Measurements from ENCODE around the gene JAK1. TPM values are rescaled to one million over a fixed set of nuclear protein-coding genes. Genes with fewer than 3 reads are reported as not detected.

The JAK1 gene
- total RNA-seq, 1 donor from 2014 or later = 332 TPM

DNA sequence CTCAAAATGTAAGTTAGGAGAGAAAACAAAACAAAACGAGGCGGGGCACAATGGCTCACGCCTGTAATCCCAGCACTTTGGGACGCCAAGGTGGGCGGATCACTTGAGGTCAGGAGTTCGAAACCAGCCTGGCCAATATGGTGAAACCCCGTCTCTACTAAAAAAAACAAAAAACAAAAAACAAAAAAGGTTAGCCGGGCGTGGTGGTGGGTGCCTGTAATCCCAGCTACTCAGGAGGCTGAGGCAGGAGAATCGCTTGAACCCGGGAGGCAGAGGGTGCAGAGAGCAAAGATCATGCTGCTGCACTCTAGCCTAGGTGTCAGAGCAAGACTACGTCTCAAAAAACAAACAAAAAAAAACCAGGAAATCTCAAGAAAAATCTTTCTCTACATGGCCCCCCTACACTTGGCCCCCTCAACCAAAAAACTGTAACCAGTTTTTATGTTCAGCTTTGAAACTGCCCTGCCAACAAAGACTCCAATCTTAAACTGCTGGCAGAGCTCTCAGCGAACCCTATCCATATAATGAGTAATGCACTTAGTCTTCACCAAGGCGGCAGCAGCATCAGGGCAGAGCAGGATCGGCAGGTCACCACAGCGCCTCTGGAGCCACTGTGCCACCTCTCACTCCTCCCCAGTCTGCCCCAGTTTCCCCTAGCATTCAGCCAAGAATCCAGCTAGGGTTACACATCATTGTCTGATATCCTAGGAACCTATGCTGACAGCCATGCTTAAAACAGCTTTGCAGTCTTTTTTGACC, 71.7 kb downstream of the JAK1 start:
- no peak for DNase-seq (ENCODE audit: extremely low read depth, low read depth, low spot score)

- no peak for DNase-seq (ENCODE audit: extremely low read depth, low read depth, low spot score)
Measured at GRCh38 chr1:64893921-64894320, 72.4 kb downstream of the JAK1 start.

DNA sequence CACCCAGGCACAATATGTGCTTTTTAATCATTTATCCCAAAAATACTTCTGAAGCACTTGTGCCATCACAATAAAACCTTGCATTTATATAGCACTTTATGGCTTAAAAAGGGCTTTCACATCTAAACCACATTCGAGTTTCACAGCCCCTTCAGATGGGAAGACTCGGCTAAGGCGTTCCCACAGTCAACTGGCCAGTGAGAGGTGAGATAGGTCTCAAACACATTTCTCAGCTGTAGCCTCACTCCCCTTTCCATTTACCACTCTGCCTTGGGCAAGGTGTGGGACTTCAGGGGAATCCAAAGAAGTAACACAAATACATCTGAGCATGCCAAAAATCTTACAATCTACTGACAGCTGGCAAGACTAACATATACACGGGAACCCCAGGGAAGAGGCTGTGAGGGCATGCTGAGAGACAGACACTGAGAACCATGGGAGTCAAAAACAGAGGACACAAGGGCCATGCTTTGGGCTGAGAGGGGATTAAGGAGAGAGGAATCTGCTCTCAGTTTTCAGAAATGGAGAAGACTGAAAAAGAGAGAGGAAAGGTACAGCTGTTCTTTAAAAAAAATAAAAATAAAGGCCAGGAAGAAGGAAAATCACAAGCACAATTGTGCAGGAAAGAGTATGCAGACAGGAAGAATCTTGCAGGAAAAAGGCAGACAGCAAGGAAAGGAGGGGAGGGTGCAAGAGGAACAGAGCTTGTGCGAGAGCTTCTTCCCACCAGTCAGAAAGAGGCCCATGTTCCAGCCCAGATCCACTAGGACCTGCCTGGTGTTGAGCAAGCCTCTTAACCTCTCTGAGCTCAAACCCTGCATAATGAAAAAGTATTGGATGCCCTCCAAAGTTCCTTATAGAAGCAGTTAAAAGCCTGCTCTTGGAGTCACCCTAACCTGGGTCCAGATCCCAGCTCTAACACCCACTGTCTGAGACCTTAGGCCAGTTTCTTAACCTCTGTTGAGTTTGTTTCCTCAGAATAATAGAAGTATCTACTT, 73.5 kb downstream of the JAK1 start:
- no peak for DNase-seq (ENCODE audit: extremely low read depth, low read depth, low spot score)

GRCh38 chr1:64891448-64891825, 74.9 kb downstream of the JAK1 start:
- no peak for DNase-seq (ENCODE audit: extremely low read depth, low read depth, low spot score)

DNA sequence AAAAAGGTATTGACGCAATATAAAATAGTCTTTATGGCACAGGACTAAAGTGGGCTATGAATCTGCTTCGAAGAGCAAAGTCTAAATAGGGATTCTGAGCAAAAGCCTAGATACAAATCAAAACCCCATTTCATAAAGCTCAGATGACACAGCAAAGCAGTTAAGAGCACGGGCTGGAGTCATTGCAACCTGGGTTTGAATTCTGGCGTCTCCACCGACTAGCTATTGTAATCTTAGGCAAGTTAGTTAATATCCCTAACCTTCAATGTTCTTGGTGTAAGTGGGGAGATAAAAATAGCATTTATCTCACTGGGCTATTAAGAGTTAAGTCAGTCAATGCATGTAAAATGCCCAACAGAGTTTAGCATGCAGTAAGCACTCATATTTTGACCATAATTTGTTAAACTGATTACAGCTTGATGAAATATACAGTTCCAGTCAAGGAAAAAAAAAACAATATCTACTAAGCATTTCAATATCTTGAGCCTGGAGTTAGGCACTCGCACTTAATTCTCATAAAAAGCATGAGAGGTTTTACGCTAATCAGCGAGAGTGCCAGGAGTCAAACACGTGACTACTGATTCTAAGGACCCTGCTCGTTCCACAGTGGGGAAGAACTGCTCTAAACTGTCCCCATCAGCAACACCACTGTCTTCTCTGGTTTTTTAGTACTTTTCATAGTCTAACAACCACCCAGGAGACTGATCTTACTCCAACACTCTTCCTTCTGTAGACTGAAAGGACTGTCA, 75.5 kb downstream of the JAK1 start:
- no peak for DNase-seq (ENCODE audit: extremely low read depth, low read depth, low spot score)

GRCh38 chr1:64887689-64888217, 78.6 kb downstream of the JAK1 start:
- no peak for DNase-seq (ENCODE audit: extremely low read depth, low read depth, low spot score)

- DNase-seq (ENCODE audit: extremely low read depth, low read depth, low spot score) = no peak
Measured at GRCh38 chr1:64886877-64887276, 79.5 kb downstream of the JAK1 start.

- no peak for DNase-seq (ENCODE audit: extremely low read depth, low read depth, low spot score)
Measured at GRCh38 chr1:64885648-64886047, 80.7 kb downstream of the JAK1 start.

DNA sequence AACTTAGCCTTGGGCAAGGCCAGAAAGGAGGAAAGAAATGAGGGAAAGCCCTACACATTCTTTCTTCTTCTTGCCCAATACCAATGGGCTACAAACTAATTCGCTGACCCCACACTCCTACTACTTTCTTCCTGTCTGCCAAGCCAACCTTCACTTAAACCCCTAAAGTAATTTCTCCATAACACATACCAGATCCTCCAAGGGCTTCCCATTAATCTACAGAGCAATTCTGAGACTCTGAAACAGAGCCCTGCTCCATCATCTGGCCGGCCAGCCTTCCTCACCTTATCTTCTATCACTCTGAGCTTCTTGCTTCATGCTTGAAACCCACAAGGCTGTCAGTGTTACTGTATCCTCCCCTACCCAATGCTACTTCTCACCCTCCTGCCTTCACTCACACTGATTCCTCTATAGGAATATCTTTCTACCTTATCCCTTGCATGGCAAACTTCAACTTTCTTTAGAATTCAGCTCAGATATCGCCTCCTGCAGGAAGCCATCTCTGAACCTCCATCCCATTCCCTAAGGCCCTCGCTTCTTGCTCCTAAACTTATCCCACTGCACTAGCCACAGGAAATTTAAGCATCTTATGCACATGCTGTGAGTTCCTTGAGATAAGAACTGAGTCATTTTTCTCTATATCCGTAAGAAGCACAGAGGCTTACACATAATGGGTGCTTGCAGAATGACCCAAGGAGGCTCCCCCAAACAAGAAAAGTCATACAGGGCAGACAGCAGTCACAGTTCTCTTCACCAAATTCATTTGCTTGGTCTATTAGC, 81.9 kb downstream of the JAK1 start:
- no peak for DNase-seq (ENCODE audit: extremely low read depth, low read depth, low spot score)

- DNase-seq (ENCODE audit: extremely low read depth, low read depth, low spot score) = no peak
Measured at GRCh38 chr1:64882574-64883255, 83.6 kb downstream of the JAK1 start.

DNA sequence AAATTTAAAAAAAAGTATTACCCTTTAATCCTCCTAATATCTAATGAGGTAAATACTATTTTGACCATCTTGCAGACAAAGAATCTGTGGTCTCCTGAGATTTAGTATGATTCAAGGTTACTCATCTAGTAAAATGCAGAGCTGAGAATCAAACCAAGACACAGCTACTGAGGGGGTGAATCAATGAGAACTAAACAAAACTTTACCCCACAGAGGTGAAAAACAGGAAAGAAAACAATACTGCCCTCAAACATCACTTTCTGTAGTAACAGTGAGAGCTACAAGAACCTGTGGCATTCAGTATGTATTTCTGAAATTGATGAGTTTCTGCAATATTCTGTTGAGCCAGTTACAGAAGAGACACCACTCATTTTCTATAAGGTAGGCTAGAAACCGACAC, 85.1 kb downstream of the JAK1 start:
- DNase-seq (ENCODE audit: extremely low read depth, low read depth, low spot score) = no peak

- no peak for DNase-seq (ENCODE audit: extremely low read depth, low read depth, low spot score)
Measured at GRCh38 chr1:64880449-64880848, 85.9 kb downstream of the JAK1 start.

DNA sequence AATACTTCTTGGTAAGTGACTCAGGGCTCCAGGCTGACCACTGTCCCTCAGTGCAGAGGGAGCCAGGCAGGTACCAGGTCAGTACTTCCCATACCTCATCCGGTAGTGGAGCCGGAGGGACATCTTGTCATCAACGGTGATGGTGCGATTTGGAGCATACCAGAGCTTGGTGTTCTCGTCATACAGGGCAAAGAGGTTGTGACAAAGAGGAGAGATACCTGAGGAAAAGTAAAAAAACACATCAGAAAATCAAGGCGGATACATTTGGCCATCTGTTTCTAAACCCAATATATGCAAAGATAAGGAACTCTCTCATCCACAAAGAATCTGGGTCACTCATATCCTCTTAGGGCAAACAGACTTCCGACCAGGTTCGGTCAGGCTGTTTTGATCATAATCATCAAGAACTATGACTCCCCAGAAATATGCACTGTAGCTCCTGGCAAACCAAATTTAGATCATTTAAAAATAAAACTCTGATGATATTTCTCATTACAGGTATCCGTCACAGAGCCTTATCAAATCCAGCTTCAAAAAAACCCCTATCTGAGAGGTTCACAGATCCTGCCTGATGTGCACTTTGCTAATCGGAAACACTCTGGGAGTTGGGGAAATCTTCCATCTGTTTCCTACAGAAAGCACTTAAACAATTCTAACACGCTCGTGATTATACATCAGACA, 87.3 kb downstream of the JAK1 start:
- peak; percentile 94 for DNase-seq (ENCODE audit: extremely low read depth, low read depth, low spot score)

DNA sequence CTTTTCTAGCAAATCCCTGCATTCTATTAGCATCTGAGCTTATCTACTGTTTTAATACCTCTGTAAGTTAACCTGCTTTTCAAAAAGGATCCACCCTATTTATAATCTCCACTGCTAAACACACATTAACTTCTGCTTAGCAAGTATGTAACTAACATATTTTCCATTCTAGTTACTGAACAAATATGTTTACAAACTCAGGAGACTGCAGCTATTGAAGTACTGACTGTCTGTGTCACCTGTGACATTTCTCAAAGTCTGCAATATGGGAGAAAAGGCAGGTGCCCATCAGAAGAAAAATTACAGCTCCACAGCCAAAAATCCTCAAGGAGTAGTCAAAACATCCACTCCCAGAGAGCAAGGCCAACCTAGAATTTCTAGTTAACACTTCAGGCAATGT, 88.3 kb downstream of the JAK1 start:
- no peak for DNase-seq (ENCODE audit: extremely low read depth, low read depth, low spot score)

DNA sequence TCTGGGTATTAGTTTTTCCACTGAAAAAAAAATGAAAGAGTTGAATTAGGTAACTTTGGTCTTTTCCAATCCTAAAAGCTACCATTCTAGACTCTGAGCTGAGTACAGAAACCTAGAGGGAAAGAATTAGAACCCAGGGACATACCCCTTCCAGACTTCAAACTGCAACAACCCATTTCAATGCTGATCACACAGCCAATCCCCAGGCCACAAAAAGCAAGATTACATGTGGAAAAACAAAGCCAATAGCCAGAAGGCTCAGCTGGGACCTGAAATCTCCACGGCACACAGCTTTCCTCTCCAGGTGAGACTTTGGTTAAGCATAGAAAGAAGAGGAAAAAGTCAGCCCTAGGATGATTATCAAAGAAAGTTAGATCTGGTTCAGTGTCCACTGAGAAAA, 88.8 kb downstream of the JAK1 start:
- DNase-seq (ENCODE audit: extremely low read depth, low read depth, low spot score) = no peak

DNA sequence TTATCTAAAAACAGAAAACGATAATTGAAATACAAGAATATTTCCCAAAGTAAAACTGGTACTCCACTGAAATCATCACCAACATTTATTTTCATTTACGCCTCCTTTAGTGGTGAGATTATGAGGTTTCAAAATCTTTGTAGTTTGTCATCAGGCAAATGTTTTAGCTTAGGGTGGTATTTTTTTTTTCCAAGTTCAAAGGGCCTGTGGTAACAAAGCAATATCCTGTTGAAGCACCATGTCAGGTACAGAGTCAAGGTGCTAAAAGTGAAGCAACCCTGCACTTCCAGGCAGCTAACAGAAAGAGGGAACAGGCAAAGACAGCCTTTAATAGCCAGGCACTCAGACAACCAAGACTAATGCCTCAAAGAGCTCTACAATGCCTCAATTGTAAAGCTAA, 89.2 kb downstream of the JAK1 start:
- no peak for DNase-seq (ENCODE audit: extremely low read depth, low read depth, low spot score)

GRCh38 chr1:64875606-64876005, 90.7 kb downstream of the JAK1 start:
- no peak for DNase-seq (ENCODE audit: extremely low read depth, low read depth, low spot score)

GRCh38 chr1:64875101-64875500, 91.2 kb downstream of the JAK1 start:
- DNase-seq (ENCODE audit: extremely low read depth, low read depth, low spot score) = no peak

DNA sequence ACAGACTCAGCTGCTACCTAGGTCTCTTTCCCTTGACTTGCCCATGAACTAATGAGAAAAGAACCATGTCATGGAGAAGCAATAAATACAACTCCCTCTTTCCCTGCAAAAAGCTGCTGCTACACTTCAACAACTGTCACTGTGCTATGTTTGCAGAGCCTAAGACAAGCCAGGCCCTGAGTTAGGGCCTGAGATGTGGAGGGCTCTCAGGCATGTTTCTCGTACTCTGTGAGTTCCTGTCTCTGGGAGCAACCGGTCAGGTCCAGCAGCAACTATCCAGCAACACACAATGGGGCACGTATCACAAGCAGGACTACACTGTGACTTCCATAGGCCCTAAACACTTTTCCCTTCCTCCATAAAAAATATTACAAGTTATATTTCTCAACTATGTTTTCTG, 91.7 kb downstream of the JAK1 start:
- no peak for DNase-seq (ENCODE audit: extremely low read depth, low read depth, low spot score)
